ENCODE results near the gene ENPP6.
A peak's percentile ranks its signal among the peaks of the same experiment; 100 is the strongest.

ENPP6 gene

DNA sequence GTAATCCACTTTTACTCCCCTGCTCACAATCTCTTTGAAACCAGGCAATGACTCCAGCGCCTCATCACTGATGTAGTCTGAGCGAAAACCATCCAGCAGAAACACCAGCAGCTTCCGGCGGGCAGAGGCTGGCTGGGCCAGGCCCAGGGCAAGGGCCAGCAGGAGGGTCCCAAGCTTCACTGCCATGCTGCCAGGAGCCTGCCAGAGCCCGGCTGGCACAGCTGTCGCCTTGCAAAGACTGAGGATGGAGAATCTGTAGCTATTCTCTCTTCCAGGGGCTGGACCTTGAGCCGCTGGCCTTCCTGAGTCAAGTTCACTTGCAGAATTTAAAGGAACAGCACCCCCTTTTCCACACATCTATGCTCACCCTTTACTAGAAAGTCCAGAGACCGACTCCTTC lies at the start of gene ENPP6:
Gene ENPP6, minus strand, starts transcription at position 240 of the 400 bp plus-strand sequence. Its CDS starts 54 bp downstream, at position 186.
- H3K36me3 ChIP-seq (replicated peaks; ENCODE audit: low read depth, low read length): no peaks in the 10 kb centered on the region
- H3K9me3 ChIP-seq (ENCODE audit: insufficient read depth, low read length): no peaks in the 10 kb centered on the region
- H3K27ac ChIP-seq (ENCODE audit: low read length): no peak within 1 kb of the TSS
- H3K4me2 ChIP-seq (ENCODE audit: low read length): no peak within 1 kb of the TSS
- no peaks in the 10 kb centered on the region for H3K4me1 ChIP-seq (ENCODE audit: low read length)
- no peaks in the 10 kb centered on the region for H3K27me3 ChIP-seq (ENCODE audit: low read depth, low read length)
- no peak within 1 kb of the TSS for H2AFZ ChIP-seq (ENCODE audit: low read depth, low read length)
- H3K79me2 ChIP-seq (ENCODE audit: low read length): no peaks in the 10 kb centered on the region
- H3K9ac ChIP-seq (ENCODE audit: low read length): no peak within 1 kb of the TSS
- H4K20me1 ChIP-seq (ENCODE audit: insufficient read depth, low read length): no peaks in the 10 kb centered on the region
- TF ChIP-seq CTCF (IDR thresholded peaks at IDR 0.05; ENCODE audit: low read depth, low read length) (no peak), EZH2phosphoT487 (IDR thresholded peaks at IDR 0.05; ENCODE audit: low read depth) (no peak)
- H3K4me3 ChIP-seq (ENCODE audit: low read length): no peak within 1 kb of the TSS

DNA sequence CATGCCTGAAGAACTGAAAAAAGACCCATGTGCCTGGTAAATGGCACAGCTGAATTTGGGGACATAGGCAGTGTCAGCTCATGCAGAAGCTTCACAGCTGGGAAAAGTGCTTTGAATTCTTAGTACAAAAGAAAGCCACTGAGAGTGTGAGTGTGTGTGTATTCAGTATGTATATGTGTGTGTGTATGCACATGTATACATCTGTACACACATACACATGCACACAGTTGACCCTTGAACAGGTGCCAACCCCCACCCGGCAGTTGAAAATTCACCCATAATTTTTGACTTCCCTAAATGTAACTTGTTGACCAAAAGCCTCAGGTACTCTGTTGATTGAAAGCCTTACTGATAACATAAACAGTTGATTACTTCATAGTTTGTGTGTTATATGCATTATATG lies 49.5 kb upstream of the ENPP6 start:
- no peak overlapping the region for H2AFZ ChIP-seq (ENCODE audit: low read depth, low read length)
- peaks cover 69% of the 10 kb centered on the region for H3K4me1 ChIP-seq (ENCODE audit: low read length)
- H3K79me2 ChIP-seq (ENCODE audit: low read length): peaks cover 12% of the 10 kb centered on the region
- peak overlapping the region; percentile 96 for H3K9ac ChIP-seq (ENCODE audit: low read length)
- TF ChIP-seq CTCF (IDR thresholded peaks at IDR 0.05; ENCODE audit: low read depth, low read length) (no peak), EZH2phosphoT487 (IDR thresholded peaks at IDR 0.05; ENCODE audit: low read depth) (no peak)
- no peaks in the 10 kb centered on the region for H3K9me3 ChIP-seq (ENCODE audit: insufficient read depth, low read length)
- H4K20me1 ChIP-seq (ENCODE audit: insufficient read depth, low read length): no peaks in the 10 kb centered on the region
- no peaks in the 10 kb centered on the region for H3K27me3 ChIP-seq (ENCODE audit: low read depth, low read length)
- peak overlapping the region; percentile 58; the same call in 1 of the 2 replicates for H3K4me3 ChIP-seq (ENCODE audit: low read length)
- peak overlapping the region; percentile 100 for H3K27ac ChIP-seq (ENCODE audit: low read length)
- H3K36me3 ChIP-seq (replicated peaks; ENCODE audit: low read depth, low read length): no peaks in the 10 kb centered on the region
- H3K4me2 ChIP-seq (ENCODE audit: low read length): peak overlapping the region; percentile 79

- H3K4me1 ChIP-seq (ENCODE audit: low read length): peaks cover 54% of the 10 kb centered on the region
Measured at GRCh38 chr4:184265546-184266351, 48.1 kb upstream of the ENPP6 start.

More at GRCh38 chr4:184265546-184266351, 48.1 kb upstream of the ENPP6 start:
- TF ChIP-seq CTCF (IDR thresholded peaks at IDR 0.05; ENCODE audit: low read depth, low read length) (no peak), EZH2phosphoT487 (IDR thresholded peaks at IDR 0.05; ENCODE audit: low read depth) (no peak)
- peak overlapping the region; percentile 79 for H3K4me2 ChIP-seq (ENCODE audit: low read length)
- H2AFZ ChIP-seq (ENCODE audit: low read depth, low read length): no peak overlapping the region
- H3K79me2 ChIP-seq (ENCODE audit: low read length): peaks cover 12% of the 10 kb centered on the region
- H3K4me3 ChIP-seq (ENCODE audit: low read length): peak overlapping the region; percentile 88
- no peaks in the 10 kb centered on the region for H3K9me3 ChIP-seq (ENCODE audit: insufficient read depth, low read length)
- no peaks in the 10 kb centered on the region for H3K27me3 ChIP-seq (ENCODE audit: low read depth, low read length)
- no peaks in the 10 kb centered on the region for H3K36me3 ChIP-seq (replicated peaks; ENCODE audit: low read depth, low read length)
- H3K9ac ChIP-seq (ENCODE audit: low read length): peak overlapping the region; percentile 96
- peak overlapping the region; percentile 100 for H3K27ac ChIP-seq (ENCODE audit: low read length)
- no peaks in the 10 kb centered on the region for H4K20me1 ChIP-seq (ENCODE audit: insufficient read depth, low read length)
